Left ventricle myocardium superior (tissue), 1 donor: ENCODE measurements around the gene SSBP4. TPM values are rescaled to one million over a fixed set of nuclear protein-coding genes. Genes with fewer than 3 reads are reported as not detected.

Experiments
- ATAC-seq: fragments of 200-7000 bp; cut with Tn5 transposase; one replicate; pipeline ENCODE4 v1.9.1; 2020; ENCODE audit warnings: mild to moderate bottlenecking, moderate library complexity
- DNase-seq: peaks from one replicate; pipeline ENCODE4 v3.0.0-alpha.2; 2020
- intact Hi-C: fragments of 100-400 bp; cut with micrococcal nuclease; formaldehyde crosslinking; loops from one replicate; pipeline ENCODE4 v1.11.0; 2022
- total RNA-seq: library from RNA; stranded (reverse); fragmentation: NEBNext Ultra II Directional; extraction: Animal tissue kit (Norgen Biotek cat#: 25700); gene quantifications from one replicate; pipeline ENCODE4 v1.2.1, GENCODE V29; 2021
- donor health status: DM: no; HTN: yes; CAD: no; lungs with severe emphysema.

The SSBP4 gene
- total RNA-seq, 1 donor from 2014 or later = 36.4 TPM

GRCh38 chr19:18453269-18454024 lies 34.2 kb downstream of the SSBP4 start:
- intact Hi-C loops = no loop called here
- no peak for DNase-seq
- no peak for ATAC-seq

- ATAC-seq (no peak), DNase-seq (no peak)
- intact Hi-C loops = no loop called here
These were observed 37.1 kb downstream of the SSBP4 start for GRCh38 chr19:18456279-18456678.

- ATAC-seq = peak; percentile 50
- DNase-seq = peak; percentile 86
- intact Hi-C loops = no loop called here
These were observed 37.8 kb downstream of the SSBP4 start for GRCh38 chr19:18456974-18457373.

GRCh38 chr19:18457483-18458331 lies 38.5 kb downstream of the SSBP4 start:
- DNase-seq (no peak), ATAC-seq (no peak)
- intact Hi-C loops = no loop called here

- peak; percentile 32 for DNase-seq
- no peak for ATAC-seq
- intact Hi-C loops = loop anchor here (10.0 kb wide), 1 partner anchor 54 kb away; no protein-coding TSS in a partner anchor
These were observed 41.7 kb downstream of the SSBP4 start for GRCh38 chr19:18460900-18461299.

GRCh38 chr19:18461471-18461870 lies 42.3 kb downstream of the SSBP4 start:
- intact Hi-C loops = loop anchor here (10.0 kb wide), 1 partner anchor 53 kb away; no protein-coding TSS in a partner anchor
- no peak for ATAC-seq
- DNase-seq = peak; percentile 42

GRCh38 chr19:18464646-18465045 lies 45.4 kb downstream of the SSBP4 start:
- peak; percentile 67 for ATAC-seq
- intact Hi-C loops = loop anchor here (10.0 kb wide), 1 partner anchor 50 kb away; no protein-coding TSS in a partner anchor
- DNase-seq = peak; percentile 84

- no peak for ATAC-seq
- intact Hi-C loops = loop anchor here (10.0 kb wide), 1 partner anchor 49 kb away; no protein-coding TSS in a partner anchor
- no peak for DNase-seq
These were observed 46.2 kb downstream of the SSBP4 start for GRCh38 chr19:18465214-18465963.

GRCh38 chr19:18465964-18466339 lies 46.8 kb downstream of the SSBP4 start:
- ATAC-seq (no peak), DNase-seq (no peak)
- intact Hi-C loops = loop anchor here (10.0 kb wide), 1 partner anchor 49 kb away; no protein-coding TSS in a partner anchor

- no peak for ATAC-seq
- DNase-seq = no peak
- intact Hi-C loops = loop anchor here (10.0 kb wide), 1 partner anchor 48 kb away; no protein-coding TSS in a partner anchor
These were observed 47.2 kb downstream of the SSBP4 start for GRCh38 chr19:18466354-18466753.

GRCh38 chr19:18467978-18468377 lies 48.8 kb downstream of the SSBP4 start:
- no peak for DNase-seq
- intact Hi-C loops = loop anchor here (10.0 kb wide), 1 partner anchor 47 kb away; no protein-coding TSS in a partner anchor
- ATAC-seq = no peak

GRCh38 chr19:18468517-18468916 lies 49.3 kb downstream of the SSBP4 start:
- peak; percentile 32 for ATAC-seq
- intact Hi-C loops = loop anchor here (10.0 kb wide), 1 partner anchor 46 kb away; no protein-coding TSS in a partner anchor
- peak; percentile 56 for DNase-seq

GRCh38 chr19:18469069-18469846 lies 50.1 kb downstream of the SSBP4 start:
- DNase-seq (peak; percentile 84), ATAC-seq (peak; percentile 33)
- intact Hi-C loops = loop anchor here (10.0 kb wide), 1 partner anchor 46 kb away; no protein-coding TSS in a partner anchor

- ATAC-seq (no peak), DNase-seq (no peak)
- intact Hi-C loops = no loop called here
These were observed 51.6 kb downstream of the SSBP4 start for GRCh38 chr19:18470787-18471186.

- no peak for DNase-seq
- no peak for ATAC-seq
- intact Hi-C loops = no loop called here
These were observed 54.0 kb downstream of the SSBP4 start for GRCh38 chr19:18473003-18473705.

GRCh38 chr19:18473706-18474087 lies 54.5 kb downstream of the SSBP4 start:
- ATAC-seq = no peak
- intact Hi-C loops = no loop called here
- no peak for DNase-seq

- DNase-seq (no peak), ATAC-seq (no peak)
- intact Hi-C loops = no loop called here
These were observed 55.2 kb downstream of the SSBP4 start for GRCh38 chr19:18474366-18474887.
